ENCODE measurements around the gene LACRT. TPM values are rescaled to one million over a fixed set of nuclear protein-coding genes. Genes with fewer than 3 reads are reported as not detected.
"Not testable (repeated sequence)": the region's sequence is repeated elsewhere in the genome, so short reads cannot be mapped to it uniquely, and the experiment has no call there.

Gene LACRT
- polyA plus RNA-seq, 1 donor, result not detected

GRCh38 chr12:54639112-54639511 is 4.4 kb upstream of the LACRT start:
- DNase-seq, result not testable (repeated sequence)

- no peak for DNase-seq
Measured at GRCh38 chr12:54631988-54632728, 2.5 kb downstream of the LACRT start.

- DNase-seq, result no peak
Measured at GRCh38 chr12:54631551-54631950, 3.1 kb downstream of the LACRT start.

- DNase-seq, result no peak
Measured at GRCh38 chr12:54629925-54630324, 4.8 kb downstream of the LACRT start.

GRCh38 chr12:54628186-54628846 is 6.4 kb downstream of the LACRT start:
- DNase-seq, result no peak

GRCh38 chr12:54627304-54627703 is 7.4 kb downstream of the LACRT start:
- DNase-seq, result no peak

- DNase-seq, result no peak
Measured at GRCh38 chr12:54625598-54625997, 9.1 kb downstream of the LACRT start.

GRCh38 chr12:54624315-54625279 is 10.1 kb downstream of the LACRT start:
- DNase-seq, result no peak

- no peak for DNase-seq
Measured at GRCh38 chr12:54622463-54623183, 12.1 kb downstream of the LACRT start.

GRCh38 chr12:54616933-54617680 is 17.6 kb downstream of the LACRT start:
- no peak for DNase-seq

- no peak for DNase-seq
Measured at GRCh38 chr12:54612225-54612750, 22.4 kb downstream of the LACRT start.

- DNase-seq, result no peak
Measured at GRCh38 chr12:54611715-54612149, 23.0 kb downstream of the LACRT start.

- DNase-seq, result no peak
Measured at GRCh38 chr12:54608769-54609168, 25.9 kb downstream of the LACRT start.

GRCh38 chr12:54608156-54608555 is 26.5 kb downstream of the LACRT start:
- no peak for DNase-seq

GRCh38 chr12:54606556-54606955 is 28.1 kb downstream of the LACRT start:
- no peak for DNase-seq

- DNase-seq, result no peak
Measured at GRCh38 chr12:54605138-54605970, 29.3 kb downstream of the LACRT start.

GRCh38 chr12:54604436-54604835 is 30.3 kb downstream of the LACRT start:
- no peak for DNase-seq

GRCh38 chr12:54603872-54604271 is 30.8 kb downstream of the LACRT start:
- no peak for DNase-seq

GRCh38 chr12:54603173-54603814 is 31.4 kb downstream of the LACRT start:
- DNase-seq, result peak; percentile 71

Data from left kidney (tissue), 2 donors.